Endothelial cell of umbilical vein (primary cell): Measurements from ENCODE around the gene WNT11.

Source experiments
- CTCF ChIP-seq, 2 donors: IDR thresholded peaks; 1 replicate in 1 of 2; 2 replicates in 1 of 2; pipeline ENCODE4 v1.5.1; 2011; ENCODE audit warnings: low read length in 2 of 2, mild to moderate bottlenecking in 2 of 2, moderate library complexity in 2 of 2, control low read depth in 1 of 2, inconsistent platforms in 1 of 2, low read depth in 1 of 2; ENCODE audit not compliant: insufficient read depth in 1 of 2; ENCODE audit errors: extremely low read depth in 1 of 2
- JUN ChIP-seq: IDR thresholded peaks from 2 replicates; pipeline ENCODE4 v1.6.1; 2011; ENCODE audit warnings: borderline replicate concordance, low read depth; ENCODE audit not compliant: insufficient read length, insufficient read depth
- MAX ChIP-seq: IDR thresholded peaks from 2 replicates; pipeline ENCODE4 v1.6.1; 2011; ENCODE audit not compliant: insufficient read depth, insufficient read length
- MYC ChIP-seq: IDR thresholded peaks from one replicate; pipeline ENCODE4 v1.6.1; 2011; ENCODE audit warnings: mild to moderate bottlenecking, low read depth, low read length
- POLR2A ChIP-seq: IDR thresholded peaks from 2 replicates; pipeline ENCODE4 v1.6.1; 2012; ENCODE audit warnings: low read depth, mild to moderate bottlenecking, control low read depth, low read length
- POLR2AphosphoS5 ChIP-seq: IDR thresholded peaks from 2 replicates; pipeline ENCODE4 v1.6.1; 2012; ENCODE audit warnings: low read depth, mild to moderate bottlenecking, control low read depth, low read length, moderate library complexity; ENCODE audit not compliant: insufficient read depth

GRCh38 chr11:76209973-76210930, 4.0 kb upstream of the WNT11 start:
- TF ChIP-seq POLR2AphosphoS5: no peak
- TF ChIP-seq CTCF (IDR thresholded peaks at IDR 0.05; ENCODE audit: extremely low read depth in 1 of 2, insufficient read depth in 1 of 2, low read depth in 1 of 2, low read length in 2 of 2): no peak
- TF ChIP-seq JUN: no peak
- no peak for TF ChIP-seq POLR2A
- no peak for TF ChIP-seq MYC
- TF ChIP-seq MAX: no peak
